Prostate gland (tissue), 2 donors: ENCODE data around the gene CLEC16A. TPM values are rescaled to one million over a fixed set of nuclear protein-coding genes. Genes with fewer than 3 reads are reported as not detected.

Source experiments
- DNase-seq: peaks from one replicate; pipeline ENCODE4 v3.0.0-alpha.2; 2019; ENCODE audit warnings: low spot score
- H3K27ac ChIP-seq, 2 donors: fragments of 200-600 bp; sonication (generic); 2 replicates each; pipeline ENCODE4 v1.5.1; 2017 to 2019
- H3K27me3 ChIP-seq: fragments of 200-600 bp; sonication (generic); replicated peaks from 2 replicates; pipeline ENCODE4 v1.5.1; 2019; ENCODE audit not compliant: insufficient read depth
- H3K36me3 ChIP-seq, 2 donors: fragments of 200-600 bp; sonication (generic); 1 replicate in 1 of 2; 2 replicates in 1 of 2; pipeline versions ENCODE4 v1.5.1 to v1.8.1; 2017 to 2019
- H3K4me1 ChIP-seq: fragments of 200-600 bp; sonication (generic); replicated peaks from 2 replicates; pipeline ENCODE4 v1.5.1; 2019
- H3K4me3 ChIP-seq, 2 donors: fragments of 200-600 bp; sonication (generic); 2 replicates each; pipeline ENCODE4 v1.5.1; 2017 to 2019
- H3K9me3 ChIP-seq: fragments of 200-600 bp; sonication (generic); 2 replicates; pipeline ENCODE4 v1.5.1; 2017
- CTCF ChIP-seq, 4 experiments: fragments of 200-600 bp in 2 of 4; fragments of 450-650 bp in 2 of 4; sonication (generic) in 2 of 4; IDR thresholded peaks; 1 replicate in 3 of 4; 2 replicates in 1 of 4; pipeline ENCODE4 v1.5.1; 2016 to 2019; ENCODE audit warnings: antibody characterized with exemption in 4 of 4, mild to moderate bottlenecking in 2 of 4, moderate library complexity in 2 of 4
- POLR2A ChIP-seq: fragments of 450-650 bp; IDR thresholded peaks from one replicate; pipeline ENCODE4 v1.6.1; 2016; ENCODE audit warnings: antibody characterized with exemption, mild to moderate bottlenecking
- POLR2AphosphoS5 ChIP-seq: sonication (generic); formaldehyde crosslinking; IDR thresholded peaks from one replicate; pipeline ENCODE4 v1.6.1; 2017; ENCODE audit warnings: antibody characterized with exemption
- WGBS: methylation state at CpG from one replicate; pipeline ENCODE4 v1.1.5; 2018; 5-methylcytosine and 5-hydroxymethylcytosine counted together
- intact Hi-C: fragments of 100-400 bp; cut with DNase I; formaldehyde crosslinking; loops from one replicate; pipeline ENCODE4 v1.14.2; 2022
- total RNA-seq, 2 donors: library from RNA; depleted of rRNA; stranded (reverse); fragments of >200 nt; gene quantifications; one replicate each; pipeline ENCODE4 v1.1.0, GENCODE V29; 2016

The CLEC16A gene
- total RNA-seq, 2 donors from 2014 or later = 26.1 to 52.2 TPM

- no peak for DNase-seq
- no peak overlapping the region for H3K4me3 ChIP-seq
- intact Hi-C loops = no loop called here
- 87% methylated on average over 14 of the region's 14 CpGs for WGBS
- TF ChIP-seq CTCF (IDR thresholded peaks at IDR 0.05) (no peak), POLR2AphosphoS5 (no peak), POLR2A (no peak)
- H3K36me3 ChIP-seq = no peaks in the 10 kb centered on the region
- H3K9me3 ChIP-seq = no peaks in the 10 kb centered on the region
- no peaks in the 10 kb centered on the region for H3K4me1 ChIP-seq
- no peaks in the 10 kb centered on the region for H3K27me3 ChIP-seq
- no peak overlapping the region for H3K27ac ChIP-seq
These were observed 146.8 kb downstream of the CLEC16A start for GRCh38 chr16:11091021-11091785.

DNA sequence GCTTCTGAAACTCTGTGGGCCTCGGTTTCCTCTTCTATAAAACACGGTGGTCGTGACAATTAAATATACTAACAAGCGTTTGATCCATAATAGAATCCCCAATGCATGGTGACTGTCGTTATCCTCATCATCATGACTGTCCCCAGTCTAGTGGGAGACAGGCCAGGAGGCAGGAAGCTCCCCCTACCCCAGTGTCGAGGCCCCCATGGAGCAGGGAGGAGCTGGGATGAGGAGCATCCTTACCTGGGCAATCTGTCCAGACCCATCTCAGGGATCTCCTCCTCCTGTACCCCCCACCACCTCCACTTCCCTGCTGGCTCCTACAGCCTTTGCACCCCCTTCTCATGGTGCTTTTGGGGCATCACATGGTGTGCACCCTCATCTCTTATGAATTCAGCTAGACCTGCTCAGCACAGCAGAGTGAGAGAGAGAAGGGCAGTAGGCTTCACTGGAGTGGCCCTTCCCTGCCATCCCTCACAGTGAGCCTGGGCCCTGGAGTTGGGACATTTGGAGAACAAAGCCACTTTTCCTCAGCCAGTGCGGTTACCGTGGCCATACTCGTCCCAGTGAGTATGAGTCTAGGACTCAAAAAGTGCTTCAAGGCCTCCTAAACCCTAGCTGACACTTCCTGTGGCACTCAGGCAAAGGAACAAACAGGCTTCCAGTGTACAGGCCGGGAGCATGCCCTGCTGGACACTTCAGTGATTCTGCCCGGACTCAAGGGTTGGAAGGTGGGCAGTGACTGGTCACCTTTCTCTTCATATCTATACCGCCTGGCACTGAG is 148.6 kb downstream of the CLEC16A start:
- intact Hi-C loops = no loop called here
- Histone ChIP-seq H3K27ac (no peak overlapping the region), H3K4me3 (no peak overlapping the region), H3K9me3 (no peaks in the 10 kb centered on the region), H3K27me3 (no peaks in the 10 kb centered on the region), H3K4me1 (no peaks in the 10 kb centered on the region), H3K36me3 (no peaks in the 10 kb centered on the region)
- no peak for DNase-seq
- 94% methylated on average over 12 of the region's 12 CpGs for WGBS
- no peak for TF ChIP-seq CTCF (IDR thresholded peaks at IDR 0.05)
- TF ChIP-seq POLR2AphosphoS5 = no peak
- TF ChIP-seq POLR2A = no peak

GRCh38 chr16:11093572-11094074 is 149.3 kb downstream of the CLEC16A start:
- intact Hi-C loops = no loop called here
- Histone ChIP-seq H3K27ac (no peak overlapping the region), H3K4me3 (no peak overlapping the region), H3K4me1 (no peaks in the 10 kb centered on the region), H3K9me3 (no peaks in the 10 kb centered on the region), H3K36me3 (no peaks in the 10 kb centered on the region), H3K27me3 (no peaks in the 10 kb centered on the region)
- DNase-seq = no peak
- 72% methylated on average over 10 of the region's 10 CpGs for WGBS
- TF ChIP-seq POLR2A = no peak

GRCh38 chr16:11094075-11094856 is 149.9 kb downstream of the CLEC16A start:
- 40% methylated on average over 8 of the region's 8 CpGs for WGBS
- DNase-seq = no peak
- no peak overlapping the region for H3K27ac ChIP-seq

More at GRCh38 chr16:11094075-11094856, 149.9 kb downstream of the CLEC16A start:
- Histone ChIP-seq H3K4me1 (no peaks in the 10 kb centered on the region), H3K27me3 (no peaks in the 10 kb centered on the region), H3K36me3 (no peaks in the 10 kb centered on the region), H3K9me3 (no peaks in the 10 kb centered on the region), H3K4me3 (no peak overlapping the region)
- intact Hi-C loops = no loop called here
- TF ChIP-seq CTCF (IDR thresholded peaks at IDR 0.05) = no peak
